H9 (cell line): ENCODE results near the gene ZNF280C. TPM values are rescaled to one million over a fixed set of nuclear protein-coding genes. Genes with fewer than 3 reads are reported as not detected.

Source experiments
- DNase-seq: peaks from one replicate; pipeline ENCODE4 v3.0.0-alpha.2; 2017
- H2AFZ ChIP-seq: one replicate; pipeline ENCODE4 v1.6.1; 2013; ENCODE audit warnings: mild to moderate bottlenecking, low read length, control low read depth, moderate library complexity
- H2AK5ac ChIP-seq: 2 replicates; pipeline ENCODE4 v1.6.1; 2013; ENCODE audit warnings: low read length, control low read depth, mixed read lengths; ENCODE audit not compliant: insufficient read length
- H2BK120ac ChIP-seq: one replicate; pipeline ENCODE4 v1.6.1; 2013; ENCODE audit warnings: low read depth, mild to moderate bottlenecking, low read length, control low read depth, inconsistent platforms; ENCODE audit not compliant: poor library complexity, severe bottlenecking
- H2BK12ac ChIP-seq: 2 replicates; pipeline ENCODE4 v1.6.1; 2013; ENCODE audit warnings: low read length, control low read depth, mixed read lengths, low read depth; ENCODE audit not compliant: insufficient read length
- H2BK15ac ChIP-seq: 2 replicates; pipeline ENCODE4 v1.6.1; 2013; ENCODE audit warnings: low read depth, low read length, control low read depth
- H2BK20ac ChIP-seq: one replicate; pipeline ENCODE4 v1.6.1; 2013; ENCODE audit warnings: low read depth, mild to moderate bottlenecking, low read length, control low read depth, inconsistent platforms; ENCODE audit not compliant: poor library complexity, severe bottlenecking
- H2BK5ac ChIP-seq: 2 replicates; pipeline ENCODE4 v1.6.1; 2013; ENCODE audit warnings: low read length, control low read depth, mixed read lengths; ENCODE audit not compliant: insufficient read length
- H3K14ac ChIP-seq: 2 replicates; pipeline ENCODE4 v1.6.1; 2013; ENCODE audit warnings: low read length, control low read depth; ENCODE audit not compliant: insufficient read depth
- H3K18ac ChIP-seq: 2 replicates; pipeline ENCODE4 v1.6.1; 2013; ENCODE audit warnings: low read depth, mild to moderate bottlenecking, mixed read lengths, low read length, control low read depth; ENCODE audit not compliant: insufficient read length
- H3K23ac ChIP-seq: 2 replicates; pipeline ENCODE4 v1.6.1; 2013; ENCODE audit warnings: low read length, control low read depth, mixed read lengths, low read depth; ENCODE audit not compliant: insufficient read length
- H3K23me2 ChIP-seq: 2 replicates; pipeline ENCODE4 v1.6.1; 2013; ENCODE audit warnings: low read depth, mild to moderate bottlenecking, mixed read lengths, low read length, control low read depth; ENCODE audit not compliant: insufficient read length, poor library complexity, severe bottlenecking
- H3K27ac ChIP-seq: 2 replicates; pipeline ENCODE4 v1.5.1; 2013; ENCODE audit warnings: low read length, control low read depth, mixed read lengths, low read depth; ENCODE audit not compliant: insufficient read length
- H3K27me3 ChIP-seq: 2 replicates; pipeline ENCODE4 v1.6.1; 2013; ENCODE audit warnings: low read length, control low read depth, inconsistent platforms; ENCODE audit not compliant: insufficient read depth
- H3K4ac ChIP-seq: 2 replicates; pipeline ENCODE4 v1.6.1; 2013; ENCODE audit warnings: low read depth, mild to moderate bottlenecking, control low read depth, inconsistent platforms, low read length, moderate library complexity
- H3K4me1 ChIP-seq: 2 replicates; pipeline ENCODE4 v1.6.1; 2013; ENCODE audit warnings: low read length, control low read depth, inconsistent platforms; ENCODE audit not compliant: insufficient read depth
- H3K4me2 ChIP-seq: 2 replicates; pipeline ENCODE4 v1.6.1; 2013; ENCODE audit warnings: low read length, control low read depth, mixed read lengths; ENCODE audit not compliant: insufficient read length, insufficient read depth
- H3K56ac ChIP-seq: 2 replicates; pipeline ENCODE4 v1.6.1; 2013; ENCODE audit warnings: low read depth, mild to moderate bottlenecking, mixed read lengths, low read length, control low read depth; ENCODE audit not compliant: insufficient read length
- H3K79me1 ChIP-seq: 2 replicates; pipeline ENCODE4 v1.6.1; 2013; ENCODE audit warnings: low read depth, mild to moderate bottlenecking, moderate library complexity, low read length, control low read depth, inconsistent platforms; ENCODE audit not compliant: insufficient read depth, poor library complexity, severe bottlenecking
- H3K79me2 ChIP-seq: 2 replicates; pipeline ENCODE4 v1.6.1; 2013; ENCODE audit warnings: low read length, control low read depth, inconsistent platforms; ENCODE audit not compliant: insufficient read depth
- H3K9ac ChIP-seq: 2 replicates; pipeline ENCODE4 v1.6.1; 2013; ENCODE audit warnings: low read length, control low read depth, mixed read lengths; ENCODE audit not compliant: insufficient read length; ENCODE audit errors: extremely low read depth
- H3K9me3 ChIP-seq: one replicate; pipeline ENCODE4 v1.6.1; 2013; ENCODE audit warnings: low read depth, low read length, inconsistent platforms; ENCODE audit not compliant: control insufficient read depth
- H3T11ph ChIP-seq: one replicate; pipeline ENCODE4 v1.6.1; 2013; ENCODE audit warnings: mild to moderate bottlenecking, low read length, control low read depth, inconsistent platforms
- H4K20me1 ChIP-seq: one replicate; pipeline ENCODE4 v1.6.1; 2013; ENCODE audit not compliant: control insufficient read depth, insufficient read length, insufficient read depth
- H4K5ac ChIP-seq: 2 replicates; pipeline ENCODE4 v1.6.1; 2013; ENCODE audit warnings: low read depth, mild to moderate bottlenecking, mixed read lengths, low read length, control low read depth; ENCODE audit not compliant: insufficient read length
- H4K8ac ChIP-seq: replicated peaks from 2 replicates; pipeline ENCODE4 v1.6.1; 2013; ENCODE audit warnings: low read length, control low read depth, mixed read lengths, low read depth; ENCODE audit not compliant: insufficient read length
- H4K91ac ChIP-seq: 2 replicates; pipeline ENCODE4 v1.6.1; 2013; ENCODE audit warnings: low read depth, mild to moderate bottlenecking, moderate library complexity, mixed read lengths, low read length, control low read depth; ENCODE audit not compliant: insufficient read length
- H3K27ac Mint-ChIP-seq, 3 experiments: 2 replicates in 2 of 3; 3 replicates in 1 of 3; pipeline ENCODE4 v1.8.0; 2020 to 2021; ENCODE audit warnings: mixed read lengths in 3 of 3, mild to moderate bottlenecking in 1 of 3, moderate library complexity in 1 of 3
- H3K27me3 Mint-ChIP-seq: 2 replicates; pipeline ENCODE4 v1.8.0; 2021; ENCODE audit warnings: low read depth, mild to moderate bottlenecking, moderate library complexity, mixed read lengths
- H3K36me3 Mint-ChIP-seq, 3 experiments: 2 replicates in 2 of 3; 3 replicates in 1 of 3; pipeline ENCODE4 v1.8.0; 2020 to 2021; ENCODE audit warnings: low read depth in 3 of 3, mixed read lengths in 3 of 3; ENCODE audit not compliant: insufficient read depth in 1 of 3
- H3K4me1 Mint-ChIP-seq, 2 experiments: 2 replicates each; pipeline ENCODE4 v1.8.0; 2020; ENCODE audit warnings: mixed read lengths in 2 of 2
- H3K4me3 Mint-ChIP-seq, 2 experiments: 2 replicates in 1 of 2; 3 replicates in 1 of 2; pipeline ENCODE4 v1.8.0; 2020 to 2021; ENCODE audit warnings: mild to moderate bottlenecking in 2 of 2, mixed read lengths in 2 of 2, moderate library complexity in 1 of 2
- H3K9me3 Mint-ChIP-seq, 2 experiments: 2 replicates in 1 of 2; 3 replicates in 1 of 2; pipeline ENCODE4 v1.8.0; 2020; ENCODE audit warnings: mild to moderate bottlenecking in 2 of 2, mixed read lengths in 2 of 2, moderate library complexity in 1 of 2
- CTCF ChIP-seq: fragments of 200-600 bp; sonication (generic); conservative IDR thresholded peaks from 3 replicates; pipeline ENCODE4 v1.8.0; 2021; ENCODE audit warnings: antibody characterized with exemption, mild to moderate bottlenecking
- WGBS: extraction: QIAGEN DNeasy Blood & Tissue Kit; methylation state at CpG from one replicate; pipeline ENCODE4 v1.1.7; 2013; ENCODE audit warnings: missing lambda C conversion rate, low lambda C conversion rate, mixed read lengths; ENCODE audit not compliant: insufficient read length; ENCODE audit errors: extremely low coverage; 5-methylcytosine and 5-hydroxymethylcytosine counted together
- total RNA-seq: library from RNA; stranded (reverse); gene quantifications from 2 replicates; pipeline ENCODE4 v1.2.1, GENCODE V29; 2021

ZNF280C gene
- total RNA-seq, 1 experiment from 2014 or later = 6.6 TPM

- Histone ChIP-seq H2AK5ac (no peak overlapping the region), H2BK120ac (no peak overlapping the region), H3K4me2 (no peak overlapping the region), H2BK12ac (no peak overlapping the region), H3K27ac (no peak overlapping the region), H3K4me1 (no peaks in the 10 kb centered on the region), H3K14ac (no peak overlapping the region), H3K79me2 (no peaks in the 10 kb centered on the region; the same call in 1 of the 2 replicates), H3K9ac (no peak overlapping the region), H3K4ac (no peak overlapping the region), H3K23me2 (no peaks in the 10 kb centered on the region), H3K79me1 (no peaks in the 10 kb centered on the region), H4K5ac (no peak overlapping the region), H2BK5ac (no peak overlapping the region), H3K18ac (no peak overlapping the region), H4K91ac (no peak overlapping the region), H3T11ph (no peak overlapping the region), H3K27me3 (no peaks in the 10 kb centered on the region), H4K8ac (no peak overlapping the region), H4K20me1 (no peaks in the 10 kb centered on the region), H3K9me3 (peaks cover 7% of the 10 kb centered on the region), H2BK20ac (no peak overlapping the region), H3K56ac (no peak overlapping the region), H3K23ac (no peak overlapping the region), H2AFZ (no peak overlapping the region), H2BK15ac (no peak overlapping the region)
- Mint-ChIP-seq H3K27me3 (peaks cover 3% of the 10 kb centered on the region), H3K36me3 (peaks cover 0 to 6% (median 0%) of the 10 kb centered on the region in 3 experiments; a peak in 4 of 7 replicates), H3K27ac (no peak overlapping the region), H3K4me3 (no peak overlapping the region), H3K4me1 (no peaks in the 10 kb centered on the region), H3K9me3 (peaks cover 0 to 64% of the 10 kb centered on the region in 2 experiments; a peak in 2 of 5 replicates)
- no CpG with 5 or more reads among the region's 2 CpGs for WGBS
- no peak for DNase-seq
- TF ChIP-seq CTCF = no peak
These were observed 83.8 kb downstream of the ZNF280C start for GRCh38 chrX:130184857-130185256.
